GM21529 (cell line): Measurements from ENCODE around the gene PCSK5.

Experiments used
- ATAC-seq: cut with Tn5 transposase; IDR thresholded peaks from one replicate; pipeline ENCODE4 v1.9.1; 2021; ENCODE audit not compliant: unreplicated experiment

PCSK5 gene

GRCh38 chr9:76373173-76373783, 482.8 kb downstream of the PCSK5 start:
- no peak for ATAC-seq

GRCh38 chr9:76373784-76374474, 483.5 kb downstream of the PCSK5 start:
- ATAC-seq: no peak

GRCh38 chr9:76374783-76375559, 484.5 kb downstream of the PCSK5 start:
- no peak for ATAC-seq

GRCh38 chr9:76377791-76378190, 487.3 kb downstream of the PCSK5 start:
- no peak for ATAC-seq

- no peak for ATAC-seq
These were observed 488.0 kb downstream of the PCSK5 start for GRCh38 chr9:76378367-76379073.

- ATAC-seq: no peak
These were observed 489.0 kb downstream of the PCSK5 start for GRCh38 chr9:76379494-76379893.

- ATAC-seq: no peak
These were observed 500.2 kb downstream of the PCSK5 start for GRCh38 chr9:76390656-76391055.

GRCh38 chr9:76394195-76394959, 503.9 kb downstream of the PCSK5 start, which contains the start of gene RFK:
TSS of gene RFK (minus strand) at chr9:76394426. CDS start at chr9:76394171, 255 bp downstream.
- ATAC-seq: peak; percentile 65

- peak; percentile 50 for ATAC-seq
These were observed 504.4 kb downstream of the PCSK5 start for GRCh38 chr9:76394960-76395252.

- no peak for ATAC-seq
These were observed 504.9 kb downstream of the PCSK5 start for GRCh38 chr9:76395381-76395780.

GRCh38 chr9:76396144-76396543, 505.7 kb downstream of the PCSK5 start:
- no peak for ATAC-seq

GRCh38 chr9:76396597-76396996, 506.1 kb downstream of the PCSK5 start:
- ATAC-seq: no peak

- no peak for ATAC-seq
These were observed 509.4 kb downstream of the PCSK5 start for GRCh38 chr9:76399856-76400255.

GRCh38 chr9:76400534-76401096, 510.1 kb downstream of the PCSK5 start:
- ATAC-seq: no peak

GRCh38 chr9:76401176-76401575, 510.7 kb downstream of the PCSK5 start:
- ATAC-seq: no peak

GRCh38 chr9:76401580-76402354, 511.3 kb downstream of the PCSK5 start:
- no peak for ATAC-seq

GRCh38 chr9:76403352-76403751, 512.9 kb downstream of the PCSK5 start:
- peak; percentile 89 for ATAC-seq

GRCh38 chr9:76404401-76404800, 513.9 kb downstream of the PCSK5 start:
- no peak for ATAC-seq

GRCh38 chr9:76405340-76405739, 514.9 kb downstream of the PCSK5 start:
- no peak for ATAC-seq

- no peak for ATAC-seq
These were observed 515.4 kb downstream of the PCSK5 start for GRCh38 chr9:76405868-76406267.
